AG04450 (cell line): ENCODE data around the gene HSPBP1. TPM values are rescaled to one million over a fixed set of nuclear protein-coding genes. Genes with fewer than 3 reads are reported as not detected.

ENCODE experiments used
- CTCF ChIA-PET: fragments of 300-600, 350-600 bp; formaldehyde crosslinking; extraction: SDS; loops from one replicate; lab custom pipeline; 2022; ENCODE audit warnings: antibody characterized with exemption, inconsistent platforms; lab: Charles Lee
- POLR2A ChIA-PET: fragments of 350-600 bp; formaldehyde crosslinking; extraction: SDS; loops from one replicate; lab custom pipeline; 2021; ENCODE audit warnings: antibody characterized with exemption, inconsistent platforms; lab: Yijun Ruan, JAX
- DNase-seq: peaks from one replicate; pipeline ENCODE4 v3.0.0-alpha.2; 2011; ENCODE audit warnings: low read depth, low spot score
- H3K27ac ChIP-seq: one replicate; pipeline ENCODE4 v1.5.1; 2012; ENCODE audit warnings: low read depth, low read length, control low read depth
- H3K27me3 ChIP-seq: one replicate; pipeline ENCODE4 v1.6.0; 2012; ENCODE audit warnings: low read length; ENCODE audit not compliant: control insufficient read depth, insufficient read depth
- H3K4me3 ChIP-seq: 2 replicates; pipeline ENCODE4 v1.5.1; 2011; ENCODE audit warnings: mild to moderate bottlenecking, low read depth, low read length, control low read depth
- H3K9me3 ChIP-seq: 2 replicates; pipeline ENCODE4 v1.5.1; 2012; ENCODE audit warnings: low read length; ENCODE audit not compliant: control insufficient read depth, insufficient read depth
- CTCF ChIP-seq: IDR thresholded peaks from 2 replicates; pipeline ENCODE4 v1.5.1; 2011; ENCODE audit warnings: low read depth, low read length, control low read depth, inconsistent platforms
- polyA plus RNA-seq: library from polyadenylated mRNA; depleted of rRNA; stranded (reverse); fragments of >200 nt; gene quantifications from 2 replicates; pipeline ENCODE4 v1.2.3, GENCODE V29; 2011

HSPBP1 gene
- polyA plus RNA-seq, 1 experiment = 18.5 TPM

GRCh38 chr19:55316646-55317045 is 36.7 kb upstream of the HSPBP1 start:
- CTCF ChIA-PET = interaction anchor here (0.9 kb wide), 1 partner anchor 14 kb away, joined by 4 read pairs; no protein-coding TSS in a partner anchor
- Histone ChIP-seq H3K27ac (no peak overlapping the region), H3K4me3 (no peak overlapping the region), H3K27me3 (peaks cover 7% of the 10 kb centered on the region), H3K9me3 (peaks cover 6% of the 10 kb centered on the region)
- POLR2A ChIA-PET = no interaction called here
- DNase-seq = no peak
- TF ChIP-seq CTCF = no peak

DNA sequence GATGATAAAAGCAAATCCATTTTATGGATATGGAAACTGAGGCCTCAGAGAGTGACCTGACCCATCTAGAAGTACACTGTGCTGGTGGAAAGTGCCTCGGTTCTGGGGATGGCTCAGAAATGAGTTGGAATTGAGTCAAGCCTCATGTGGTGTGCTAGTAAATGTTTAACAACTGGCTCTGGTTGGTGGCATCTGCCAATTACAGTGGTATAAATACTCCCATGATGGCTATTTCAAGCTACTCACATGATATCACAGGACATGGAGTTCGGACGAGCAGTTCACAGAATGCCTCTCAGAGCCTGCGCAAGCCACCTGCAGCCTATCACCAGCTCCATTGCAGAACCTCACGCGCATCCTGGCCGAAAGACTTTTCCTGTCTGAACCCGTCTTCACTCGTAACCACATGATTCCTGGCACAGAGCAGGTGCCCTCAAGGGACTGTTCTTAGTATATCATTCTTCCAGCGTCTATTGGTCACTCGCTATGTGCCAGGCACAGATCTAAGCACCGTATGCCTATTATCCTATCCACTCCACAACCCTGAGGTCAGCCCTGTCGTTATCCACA is 36.1 kb upstream of the HSPBP1 start:
- Histone ChIP-seq H3K27me3 (peaks cover 2% of the 10 kb centered on the region), H3K9me3 (peaks cover 6% of the 10 kb centered on the region), H3K4me3 (no peak overlapping the region), H3K27ac (no peak overlapping the region)
- TF ChIP-seq CTCF = no peak
- ChIA-PET POLR2A (no interaction called here), CTCF (no interaction called here)
- DNase-seq = no peak

GRCh38 chr19:55314396-55314795 is 34.5 kb upstream of the HSPBP1 start:
- no peak for TF ChIP-seq CTCF
- peak overlapping the region; percentile 11 for H3K27ac ChIP-seq
- CTCF ChIA-PET = interaction anchor here (5.0 kb wide), 1 partner anchor 12 kb away, joined by 27 read pairs; no protein-coding TSS in a partner anchor
- H3K9me3 ChIP-seq = peaks cover 6% of the 10 kb centered on the region
- no peak for DNase-seq
- POLR2A ChIA-PET = interaction anchor here (0.8 kb wide), 1 partner anchor 17 kb away, joined by 3 read pairs; no protein-coding TSS in a partner anchor
- H3K4me3 ChIP-seq = no peak overlapping the region
- H3K27me3 ChIP-seq = no peaks in the 10 kb centered on the region

- POLR2A ChIA-PET = interaction anchor here (0.6 to 2.1 kb wide), 3 partner anchors 9 to 33 kb away, joined by 3 to 7 read pairs (median 3); partner anchors contain the start of gene HSPBP1
- CTCF ChIA-PET = interaction anchor here (0.7 to 5.0 kb wide), 3 partner anchors 10 to 27 kb away, joined by 3 to 27 read pairs (median 21); partner anchors contain the start of gene KMT5C
- peaks cover 6% of the 10 kb centered on the region for H3K9me3 ChIP-seq
Observed at GRCh38 chr19:55312621-55313512, 33.0 kb upstream of the HSPBP1 start.

More at GRCh38 chr19:55312621-55313512, 33.0 kb upstream of the HSPBP1 start:
- DNase-seq = no peak
- no peak for TF ChIP-seq CTCF
- Histone ChIP-seq H3K4me3 (no peak overlapping the region), H3K27ac (no peak overlapping the region), H3K27me3 (no peaks in the 10 kb centered on the region)
